ENCODE results near the gene RPSA. TPM values are rescaled to one million over a fixed set of nuclear protein-coding genes. Genes with fewer than 3 reads are reported as not detected.

Gene RPSA
- total and polyA plus RNA-seq, 10 donors, result 795 to 3,649 (median 960) TPM

DNA sequence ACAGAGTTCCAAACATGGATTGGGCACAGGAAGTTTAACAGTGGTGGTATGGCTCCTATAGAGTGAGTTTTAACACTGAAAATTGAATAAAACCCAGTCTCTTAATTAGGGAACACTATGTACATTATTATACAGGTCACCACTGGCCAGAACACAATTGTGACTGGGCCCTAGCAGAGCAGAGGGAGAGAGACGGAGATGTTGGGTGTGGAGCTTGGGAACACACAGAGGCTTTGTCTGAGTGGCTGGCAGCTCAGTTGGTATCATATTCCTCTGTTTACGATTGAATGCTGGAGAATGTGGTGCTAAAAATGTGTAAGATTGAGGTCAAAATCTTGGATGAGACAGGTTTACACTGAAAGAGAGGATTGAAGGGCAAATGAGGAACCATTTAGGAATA is 54.2 kb downstream of the RPSA start:
- Histone ChIP-seq H3K4me1 (no peaks in the 10 kb centered on the region), H3K27me3 (replicated peaks in 1 of 7) (peaks cover 0 to 9% (median 0%) of the 10 kb centered on the region in 7 donors), H3K4me3 (no peak overlapping the region), H3K27ac (no peak overlapping the region), H3K9me3 (no peaks in the 10 kb centered on the region), H3K36me3 (no peaks in the 10 kb centered on the region)
- intact Hi-C loops (cut with DNase I; ENCODE audit: low total_unique reads), result no loop called here
- WGBS, 5 donors, result 80 to 91% (median 87%) methylated on average over 2 of the region's 2 CpGs
- TF ChIP-seq POLR2A (IDR thresholded peaks at IDR 0.05) (no peak), POLR2AphosphoS5 (IDR thresholded peaks at IDR 0.05) (no peak)
- TF ChIP-seq, protein P1, sequence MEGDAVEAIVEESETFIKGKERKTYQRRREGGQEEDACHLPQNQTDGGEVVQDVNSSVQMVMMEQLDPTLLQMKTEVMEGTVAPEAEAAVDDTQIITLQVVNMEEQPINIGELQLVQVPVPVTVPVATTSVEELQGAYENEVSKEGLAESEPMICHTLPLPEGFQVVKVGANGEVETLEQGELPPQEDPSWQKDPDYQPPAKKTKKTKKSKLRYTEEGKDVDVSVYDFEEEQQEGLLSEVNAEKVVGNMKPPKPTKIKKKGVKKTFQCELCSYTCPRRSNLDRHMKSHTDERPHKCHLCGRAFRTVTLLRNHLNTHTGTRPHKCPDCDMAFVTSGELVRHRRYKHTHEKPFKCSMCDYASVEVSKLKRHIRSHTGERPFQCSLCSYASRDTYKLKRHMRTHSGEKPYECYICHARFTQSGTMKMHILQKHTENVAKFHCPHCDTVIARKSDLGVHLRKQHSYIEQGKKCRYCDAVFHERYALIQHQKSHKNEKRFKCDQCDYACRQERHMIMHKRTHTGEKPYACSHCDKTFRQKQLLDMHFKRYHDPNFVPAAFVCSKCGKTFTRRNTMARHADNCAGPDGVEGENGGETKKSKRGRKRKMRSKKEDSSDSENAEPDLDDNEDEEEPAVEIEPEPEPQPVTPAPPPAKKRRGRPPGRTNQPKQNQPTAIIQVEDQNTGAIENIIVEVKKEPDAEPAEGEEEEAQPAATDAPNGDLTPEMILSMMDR (IDR thresholded peaks at IDR 0.05 in 8 of 11, conservative IDR thresholded peaks at IDR 0.05 in 3 of 11), result no peak
- DNase-seq, result no peak

Small RNAs within 50 kb of the gene (small RNA-seq; reads per million reads assigned to genes)
- 0 reads per million in 4 donors for gene SNORA6
- 0 reads per million in 4 donors for gene SNORA62

Other genes starting within 250 kb of the RPSA start
- under 1 TPM in 4 of 7 donors, not detected in 3; 0.09 to 0.70 (median 0.39) TPM for gene XIRP1, start 214.1 kb upstream of the RPSA start, total RNA-seq
- under 1 TPM; 0.06 to 0.30 (median 0.12) TPM for gene XIRP1, start 214.1 kb upstream of the RPSA start, polyA plus RNA-seq
- gene CX3CR1, start 126.7 kb upstream of the RPSA start, total RNA-seq, result 10 to 100 TPM in 2 of 7 donors, 1 to 10 TPM in 5; 5.1 to 15.0 (median 7.2) TPM
- under 1 TPM; 0.09 to 0.80 (median 0.35) TPM for gene CX3CR1, start 126.7 kb upstream of the RPSA start, polyA plus RNA-seq
- 1 to 10 TPM in 1 of 7 donors, under 1 TPM in 5, not detected in 1; 0.46 to 2.1 (median 0.68) TPM for gene CCR8, start 77.0 kb upstream of the RPSA start, total RNA-seq
- under 1 TPM in 1 of 3 donors, not detected in 2; 0.06 TPM for gene CCR8, start 77.0 kb upstream of the RPSA start, polyA plus RNA-seq
- 10 to 100 TPM; 23.7 to 30.2 (median 26.0) TPM for gene SLC25A38, start 23.4 kb upstream of the RPSA start, total RNA-seq
- gene SLC25A38, start 23.4 kb upstream of the RPSA start, polyA plus RNA-seq, result 10 to 100 TPM; 32.3 to 38.4 (median 34.6) TPM
- under 1 TPM in 1 of 7 donors, not detected in 6; 0.06 TPM for gene MOBP, start 61.0 kb downstream of the RPSA start, total RNA-seq
- gene MOBP, start 61.0 kb downstream of the RPSA start, polyA plus RNA-seq, result not detected